Aorta (tissue), 5 donors: ENCODE measurements around the gene SLC6A9. TPM values are rescaled to one million over a fixed set of nuclear protein-coding genes. Genes with fewer than 3 reads are reported as not detected.
A peak's percentile ranks its signal among the peaks of the same experiment; 100 is the strongest.

Source experiments
- ATAC-seq: fragments of 200-7000 bp; cut with Tn5 transposase; one replicate; pipeline ENCODE4 v1.9.1; 2022; ENCODE audit warnings: moderate library complexity; ENCODE audit not compliant: low FRiP score
- DNase-seq, 2 donors: peaks; one replicate each; pipeline ENCODE4 v3.0.0-alpha.2; 2020
- H3K27ac ChIP-seq, 2 donors: one replicate each; pipeline ENCODE4 v1.5.1; 2013; ENCODE audit warnings: low read length in 2 of 2, mild to moderate bottlenecking in 2 of 2, moderate library complexity in 2 of 2, control low read depth in 1 of 2, inconsistent platforms in 1 of 2, low read depth in 1 of 2
- H3K27me3 ChIP-seq, 2 donors: one replicate each; pipeline ENCODE4 v1.6.1; 2013; ENCODE audit warnings: control low read depth in 1 of 2, low read length in 1 of 2, mild to moderate bottlenecking in 1 of 2, moderate library complexity in 1 of 2; ENCODE audit not compliant: insufficient read depth in 2 of 2, control insufficient read depth in 1 of 2
- H3K36me3 ChIP-seq, 2 donors: one replicate each; pipeline ENCODE4 v1.6.1; 2013; ENCODE audit warnings: control low read depth in 1 of 2, low read length in 1 of 2, mild to moderate bottlenecking in 1 of 2; ENCODE audit not compliant: insufficient read depth in 2 of 2, control insufficient read depth in 1 of 2
- H3K4me1 ChIP-seq, 2 donors: one replicate each; pipeline ENCODE4 v1.6.1; 2013; ENCODE audit warnings: low read length in 2 of 2, control low read depth in 1 of 2, mild to moderate bottlenecking in 1 of 2, moderate library complexity in 1 of 2; ENCODE audit not compliant: insufficient read depth in 2 of 2, control insufficient read depth in 1 of 2
- H3K4me3 ChIP-seq, 2 donors: one replicate each; pipeline ENCODE4 v1.5.1; 2013; ENCODE audit warnings: low read length in 2 of 2, control low read depth in 1 of 2, mild to moderate bottlenecking in 1 of 2
- H3K9me3 ChIP-seq: one replicate; pipeline ENCODE4 v1.6.1; 2013; ENCODE audit warnings: mild to moderate bottlenecking, low read length; ENCODE audit not compliant: control insufficient read depth
- WGBS, 2 donors: extraction: QIAGEN DNeasy Blood & Tissue Kit; methylation state at CpG; one replicate each; pipeline ENCODE4 v1.1.7; 2013; 5-methylcytosine and 5-hydroxymethylcytosine counted together
- intact Hi-C, 2 donors: fragments of 100-400 bp; cut with DNase I; formaldehyde crosslinking; loops; one replicate each; pipeline versions ENCODE4 v1.14.2 to v1.15.0; 2022
- polyA plus RNA-seq, 2 donors: library from polyadenylated mRNA; stranded (reverse); fragments of 200-250 nt; gene quantifications; one replicate each; pipeline ENCODE4 v1.2.3, GENCODE V29; 2013
- total RNA-seq, 2 donors: library from RNA; stranded (reverse); fragmentation: NEBNext Ultra II Directional; extraction: Animal tissue kit (Norgen Biotek cat#: 25700); gene quantifications; one replicate each; pipeline ENCODE4 v1.2.1, GENCODE V29; 2021
- donor health status: healthy with polysubstance abuse.
- donor health status: Bipolar disorder and iron deficiency.
- donor health status: DM: no; HTN: no; CAD: no.
- donor health status: DM: no; HTN: no; CAD: no.
- donor health status: DM: yes; HTN: yes; CAD: no.

The SLC6A9 gene
- total and polyA plus RNA-seq, 4 donors = 1.3 to 18.9 (median 6.5) TPM

- H3K36me3 ChIP-seq = no peaks in the 10 kb centered on the region
- no peaks in the 10 kb centered on the region for H3K4me1 ChIP-seq
- no peak for ATAC-seq
- H3K9me3 ChIP-seq = no peaks in the 10 kb centered on the region
- DNase-seq = peak in 1 of 2 donors; percentile 9
- WGBS, 2 donors = 52 to 56% methylated on average over 11 of the region's 11 CpGs
- peak overlapping the region in 1 of 2 donors; percentile 18 for H3K27ac ChIP-seq
- intact Hi-C loops = loop anchor here in 1 of 2 donors (5.0 kb wide), 2 partner anchors 43 to 273 kb away; partner anchors contain the start of gene CCDC24
- no peaks in the 10 kb centered on the region for H3K27me3 ChIP-seq
- H3K4me3 ChIP-seq = no peak overlapping the region
Observed at GRCh38 chr1:44034976-44035716, 3.9 kb upstream of the SLC6A9 start.

GRCh38 chr1:44034423-44034822, 3.2 kb upstream of the SLC6A9 start:
- Histone ChIP-seq H3K27ac (no peak overlapping the region), H3K4me1 (no peaks in the 10 kb centered on the region), H3K36me3 (no peaks in the 10 kb centered on the region), H3K27me3 (no peaks in the 10 kb centered on the region), H3K9me3 (no peaks in the 10 kb centered on the region), H3K4me3 (no peak overlapping the region)
- intact Hi-C loops = loop anchor here in 1 of 2 donors (5.0 kb wide), 2 partner anchors 42 to 272 kb away; partner anchors contain the start of gene CCDC24
- DNase-seq = peak in 1 of 2 donors; percentile 48
- no peak for ATAC-seq
- WGBS, 2 donors = 97 to 99% methylated on average over 4 of the region's 4 CpGs

GRCh38 chr1:44033756-44034155, 2.5 kb upstream of the SLC6A9 start:
- DNase-seq (peak in 1 of 2 donors; percentile 50), ATAC-seq (no peak)
- intact Hi-C loops = loop anchor here in 1 of 2 donors (5.0 kb wide), 2 partner anchors 41 to 271 kb away; partner anchors contain the start of gene CCDC24
- Histone ChIP-seq H3K36me3 (no peaks in the 10 kb centered on the region), H3K4me1 (no peaks in the 10 kb centered on the region), H3K27ac (no peak overlapping the region), H3K27me3 (no peaks in the 10 kb centered on the region), H3K9me3 (no peaks in the 10 kb centered on the region), H3K4me3 (no peak overlapping the region)
- WGBS, 2 donors = 41 to 44% methylated on average over 8 of the region's 8 CpGs

- Histone ChIP-seq H3K36me3 (no peaks in the 10 kb centered on the region), H3K9me3 (no peaks in the 10 kb centered on the region), H3K27me3 (no peaks in the 10 kb centered on the region), H3K4me3 (no peak overlapping the region), H3K4me1 (no peaks in the 10 kb centered on the region), H3K27ac (no peak overlapping the region)
- DNase-seq (peak in 1 of 2 donors; percentile 49), ATAC-seq (no peak)
- intact Hi-C loops = loop anchor here in 1 of 2 donors (5.0 kb wide), 2 partner anchors 41 to 271 kb away; partner anchors contain the start of gene CCDC24
- 79 to 80% methylated on average over 8 of the region's 8 CpGs for WGBS, 2 donors
Observed at GRCh38 chr1:44033041-44033575, 1.8 kb upstream of the SLC6A9 start.

GRCh38 chr1:44032170-44032790, 1.0 kb upstream of the SLC6A9 start:
- intact Hi-C loops = loop anchor here in 1 of 2 donors (5.0 kb wide), 2 partner anchors 40 to 270 kb away; partner anchors contain the start of gene CCDC24
- peak in 1 of 2 donors; percentile 14 for DNase-seq
- H3K4me3 ChIP-seq = no peak overlapping the region
- no peaks in the 10 kb centered on the region for H3K9me3 ChIP-seq
- WGBS, 2 donors = 60 to 61% methylated on average over 6 of the region's 6 CpGs
- peak overlapping the region in 1 of 2 donors; percentile 61 for H3K27ac ChIP-seq
- no peak for ATAC-seq
- no peaks in the 10 kb centered on the region for H3K27me3 ChIP-seq
- no peaks in the 10 kb centered on the region for H3K36me3 ChIP-seq
- H3K4me1 ChIP-seq = no peaks in the 10 kb centered on the region

- 0 to 1% methylated on average over 66 of the region's 66 CpGs for WGBS, 2 donors
- no peaks in the 10 kb centered on the region for H3K9me3 ChIP-seq
- peak overlapping the region in 1 of 2 donors; percentile 0 for H3K27ac ChIP-seq
- peak; percentile 61 to 81 for DNase-seq
- H3K4me3 ChIP-seq = peak overlapping the region; percentile 72 to 79
- peak; percentile 65 for ATAC-seq
- H3K27me3 ChIP-seq = no peaks in the 10 kb centered on the region
- intact Hi-C loops = loop anchor here in 1 of 2 donors (5.0 kb wide), 2 partner anchors 38 to 268 kb away; partner anchors contain the start of gene CCDC24
- H3K36me3 ChIP-seq = no peaks in the 10 kb centered on the region
- no peaks in the 10 kb centered on the region for H3K4me1 ChIP-seq
Observed at GRCh38 chr1:44030605-44031251, 534 bp downstream of the SLC6A9 start.

- Histone ChIP-seq H3K4me3 (peak overlapping the region; percentile 72 to 79), H3K36me3 (no peaks in the 10 kb centered on the region), H3K4me1 (no peaks in the 10 kb centered on the region), H3K27me3 (no peaks in the 10 kb centered on the region), H3K27ac (peak overlapping the region in 1 of 2 donors; percentile 75), H3K9me3 (no peaks in the 10 kb centered on the region)
- ATAC-seq (peak; percentile 90), DNase-seq (peak; percentile 94 to 95)
- intact Hi-C loops = loop anchor here in 1 of 2 donors (5.0 kb wide), 2 partner anchors 38 to 268 kb away; partner anchors contain the start of gene CCDC24
- WGBS, 2 donors = 0 to 1% methylated on average over 61 to 75 of the region's 75 CpGs
Observed at GRCh38 chr1:44029911-44030604, 1.2 kb downstream of the SLC6A9 start.
